Measurements from ENCODE around the gene RERE.

- TF ChIP-seq CTCF (IDR thresholded peaks at IDR 0.05; ENCODE audit: poor library complexity) (no peak), EZH2 (IDR thresholded peaks at IDR 0.05; ENCODE audit: borderline replicate concordance) (no peak)
Observed at GRCh38 chr1:8717148-8717547, 100.3 kb downstream of the RERE start.

All from hepatocyte (in vitro differentiated cells).